Stimulated activated CD4-positive, alpha-beta T cell treated with anti-CD3 and anti-CD28 coated beads, Interleukin-1b, Interleukin-23, amount 100 ng/mL, for 48 hours (primary cell): ENCODE measurements around the gene DIP2A.

ENCODE experiments used
- DNase-seq: peaks from one replicate; pipeline ENCODE4 v3.0.0-alpha.2; 2020

Gene DIP2A, protein sequence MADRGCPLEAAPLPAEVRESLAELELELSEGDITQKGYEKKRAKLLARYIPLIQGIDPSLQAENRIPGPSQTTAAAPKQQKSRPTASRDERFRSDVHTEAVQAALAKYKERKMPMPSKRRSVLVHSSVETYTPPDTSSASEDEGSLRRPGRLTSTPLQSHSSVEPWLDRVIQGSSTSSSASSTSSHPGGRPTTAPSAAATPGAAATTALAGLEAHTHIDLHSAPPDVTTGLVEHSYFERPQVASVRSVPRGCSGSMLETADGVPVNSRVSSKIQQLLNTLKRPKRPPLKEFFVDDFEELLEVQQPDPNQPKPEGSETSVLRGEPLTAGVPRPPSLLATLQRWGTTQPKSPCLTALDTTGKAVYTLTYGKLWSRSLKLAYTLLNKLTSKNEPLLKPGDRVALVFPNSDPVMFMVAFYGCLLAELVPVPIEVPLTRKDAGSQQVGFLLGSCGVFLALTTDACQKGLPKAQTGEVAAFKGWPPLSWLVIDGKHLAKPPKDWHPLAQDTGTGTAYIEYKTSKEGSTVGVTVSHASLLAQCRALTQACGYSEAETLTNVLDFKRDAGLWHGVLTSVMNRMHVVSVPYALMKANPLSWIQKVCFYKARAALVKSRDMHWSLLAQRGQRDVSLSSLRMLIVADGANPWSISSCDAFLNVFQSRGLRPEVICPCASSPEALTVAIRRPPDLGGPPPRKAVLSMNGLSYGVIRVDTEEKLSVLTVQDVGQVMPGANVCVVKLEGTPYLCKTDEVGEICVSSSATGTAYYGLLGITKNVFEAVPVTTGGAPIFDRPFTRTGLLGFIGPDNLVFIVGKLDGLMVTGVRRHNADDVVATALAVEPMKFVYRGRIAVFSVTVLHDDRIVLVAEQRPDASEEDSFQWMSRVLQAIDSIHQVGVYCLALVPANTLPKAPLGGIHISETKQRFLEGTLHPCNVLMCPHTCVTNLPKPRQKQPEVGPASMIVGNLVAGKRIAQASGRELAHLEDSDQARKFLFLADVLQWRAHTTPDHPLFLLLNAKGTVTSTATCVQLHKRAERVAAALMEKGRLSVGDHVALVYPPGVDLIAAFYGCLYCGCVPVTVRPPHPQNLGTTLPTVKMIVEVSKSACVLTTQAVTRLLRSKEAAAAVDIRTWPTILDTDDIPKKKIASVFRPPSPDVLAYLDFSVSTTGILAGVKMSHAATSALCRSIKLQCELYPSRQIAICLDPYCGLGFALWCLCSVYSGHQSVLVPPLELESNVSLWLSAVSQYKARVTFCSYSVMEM (N-terminal part only)

GRCh38 chr21:46458315-46459023, at the start of gene DIP2A:
DIP2A (plus strand) TSS chr21:46458891; CDS start chr21:46459132, 241 bp downstream.
- peak; percentile 94 for DNase-seq

DNA sequence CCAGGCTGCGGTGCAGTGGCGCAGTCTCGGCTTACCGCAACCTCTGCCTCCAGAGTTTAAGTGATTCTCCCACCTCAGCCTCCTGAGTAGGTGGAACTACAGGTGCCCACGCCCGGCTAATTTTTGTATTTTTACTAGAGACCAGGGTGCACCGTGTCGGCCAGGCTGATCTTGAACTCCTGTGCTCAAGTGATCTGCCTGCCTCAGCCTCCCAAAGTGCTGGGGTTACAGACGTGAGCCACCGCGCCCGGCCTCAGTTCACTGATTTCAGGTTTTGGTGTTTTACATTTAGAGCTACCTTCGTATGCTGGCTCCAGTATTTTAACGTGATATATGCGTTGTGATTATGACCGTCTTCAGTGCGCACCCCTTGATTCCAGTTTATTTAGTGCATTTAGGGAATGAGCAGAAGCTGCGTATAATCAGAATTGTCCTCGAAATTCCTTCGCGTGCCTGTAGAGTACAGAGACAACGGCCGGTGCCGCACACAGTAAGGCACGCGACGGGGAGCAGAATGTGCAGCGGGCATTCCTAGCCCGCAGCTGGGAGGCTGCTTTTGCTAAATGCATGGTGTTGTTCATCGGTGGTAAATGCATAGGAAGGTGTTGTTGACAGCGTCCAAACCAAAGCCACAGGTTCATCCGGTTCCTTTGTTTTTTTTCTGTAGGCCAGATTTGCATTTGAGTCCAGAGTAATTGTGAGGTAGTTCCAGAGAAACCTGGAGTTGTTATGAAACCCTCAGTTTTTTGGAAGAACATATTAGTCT, 48.9 kb upstream of the DIP2A start:
- DNase-seq, result no peak

DNA sequence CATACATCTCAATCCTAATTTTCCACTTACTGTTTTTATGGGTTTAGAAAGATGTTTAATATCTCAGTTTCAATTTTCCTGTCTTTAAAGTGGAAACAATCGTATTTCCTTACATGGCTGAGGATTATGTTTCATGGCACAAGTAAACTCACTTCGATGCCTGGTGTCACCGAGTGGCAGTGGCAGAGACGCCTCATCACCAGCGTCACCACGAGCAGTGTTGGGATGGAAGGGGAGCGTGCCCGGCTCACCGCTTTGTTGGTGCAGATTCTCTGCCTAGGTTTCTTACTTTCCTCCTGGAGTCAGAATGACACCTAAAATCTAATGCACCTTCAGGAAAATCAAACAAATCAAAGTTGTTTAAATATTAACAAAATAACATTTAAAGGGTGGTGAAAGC, 48.2 kb upstream of the DIP2A start:
- DNase-seq, result no peak

GRCh38 chr21:46411236-46411635, 47.5 kb upstream of the DIP2A start:
- no peak for DNase-seq

GRCh38 chr21:46411691-46412090, 47.0 kb upstream of the DIP2A start:
- no peak for DNase-seq

DNA sequence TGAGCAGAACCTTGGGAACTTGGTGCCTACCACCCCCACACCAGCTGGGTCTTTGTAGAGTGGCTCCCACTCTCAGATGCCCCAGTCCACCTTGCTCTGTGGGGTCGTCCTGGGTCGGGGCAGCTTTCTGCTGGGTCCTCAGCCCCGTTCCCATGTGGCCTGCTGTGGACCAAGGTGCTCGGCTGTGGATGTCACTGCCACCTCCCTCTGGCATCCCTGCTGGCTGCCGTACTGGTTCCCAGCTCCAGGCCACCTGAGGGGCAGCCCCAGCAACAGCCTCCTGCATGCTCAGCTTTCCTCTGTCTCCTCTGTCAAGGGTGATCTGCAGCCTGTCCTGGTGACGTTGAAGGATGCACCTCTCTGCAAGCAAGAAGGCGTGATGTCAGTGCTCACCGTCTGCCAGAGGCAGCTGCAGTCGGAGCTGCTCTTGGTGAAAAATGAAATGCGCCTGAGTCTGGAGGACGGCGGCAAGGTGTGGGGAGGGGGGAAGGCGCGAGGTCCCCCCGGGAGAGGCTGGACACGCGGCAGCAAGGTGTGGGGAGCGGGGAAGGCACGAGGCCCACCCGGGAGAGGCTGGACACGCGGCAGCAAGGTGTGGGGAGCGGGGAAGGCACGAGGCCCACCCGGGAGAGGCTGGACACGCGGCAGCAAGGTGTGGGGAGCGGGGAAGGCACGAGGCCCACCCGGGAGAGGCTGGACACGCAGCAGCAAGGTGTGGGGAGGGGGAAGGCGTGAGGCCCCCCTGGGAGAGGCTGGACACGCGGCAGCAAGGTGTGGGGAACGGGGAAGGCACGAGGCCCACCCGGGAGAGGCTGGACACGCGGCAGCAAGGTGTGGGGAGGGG, 45.9 kb upstream of the DIP2A start:
- DNase-seq, result no peak

DNA sequence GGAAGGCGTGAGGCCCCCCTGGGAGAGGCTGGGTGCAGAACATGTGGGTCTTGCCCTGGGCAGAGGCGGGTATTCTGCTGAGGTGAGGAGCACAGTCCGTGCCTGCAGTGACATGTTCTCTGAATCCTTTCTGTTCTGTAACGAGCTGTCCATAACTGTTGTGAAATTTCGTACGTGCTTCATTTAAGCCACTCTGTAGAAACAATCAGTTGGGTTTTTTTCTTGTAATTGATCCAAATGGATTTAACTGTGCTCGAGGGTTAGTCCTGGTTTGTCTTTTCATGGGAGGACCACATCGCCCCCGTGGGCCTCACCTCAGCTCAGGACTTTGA, 45.4 kb upstream of the DIP2A start:
- DNase-seq, result no peak

DNA sequence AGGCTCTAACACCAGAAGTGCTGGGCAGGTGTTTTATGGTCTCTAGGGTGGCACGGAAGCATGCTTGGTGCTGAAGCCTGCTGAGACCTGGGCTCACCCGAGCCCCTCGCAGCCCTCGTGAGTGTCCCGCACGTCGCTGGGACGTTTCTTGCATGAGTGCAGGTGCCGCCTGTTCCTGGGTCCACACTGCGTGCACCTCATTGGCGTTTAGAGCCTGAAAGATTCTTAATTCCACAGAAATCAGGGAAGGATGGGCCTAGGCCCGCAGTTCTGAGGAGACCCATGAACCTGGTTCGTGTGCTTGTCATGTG, 43.8 kb upstream of the DIP2A start:
- no peak for DNase-seq

GRCh38 chr21:46416551-46416950, 42.1 kb upstream of the DIP2A start:
- DNase-seq, result no peak

GRCh38 chr21:46418265-46418946, 40.3 kb upstream of the DIP2A start:
- no peak for DNase-seq

DNA sequence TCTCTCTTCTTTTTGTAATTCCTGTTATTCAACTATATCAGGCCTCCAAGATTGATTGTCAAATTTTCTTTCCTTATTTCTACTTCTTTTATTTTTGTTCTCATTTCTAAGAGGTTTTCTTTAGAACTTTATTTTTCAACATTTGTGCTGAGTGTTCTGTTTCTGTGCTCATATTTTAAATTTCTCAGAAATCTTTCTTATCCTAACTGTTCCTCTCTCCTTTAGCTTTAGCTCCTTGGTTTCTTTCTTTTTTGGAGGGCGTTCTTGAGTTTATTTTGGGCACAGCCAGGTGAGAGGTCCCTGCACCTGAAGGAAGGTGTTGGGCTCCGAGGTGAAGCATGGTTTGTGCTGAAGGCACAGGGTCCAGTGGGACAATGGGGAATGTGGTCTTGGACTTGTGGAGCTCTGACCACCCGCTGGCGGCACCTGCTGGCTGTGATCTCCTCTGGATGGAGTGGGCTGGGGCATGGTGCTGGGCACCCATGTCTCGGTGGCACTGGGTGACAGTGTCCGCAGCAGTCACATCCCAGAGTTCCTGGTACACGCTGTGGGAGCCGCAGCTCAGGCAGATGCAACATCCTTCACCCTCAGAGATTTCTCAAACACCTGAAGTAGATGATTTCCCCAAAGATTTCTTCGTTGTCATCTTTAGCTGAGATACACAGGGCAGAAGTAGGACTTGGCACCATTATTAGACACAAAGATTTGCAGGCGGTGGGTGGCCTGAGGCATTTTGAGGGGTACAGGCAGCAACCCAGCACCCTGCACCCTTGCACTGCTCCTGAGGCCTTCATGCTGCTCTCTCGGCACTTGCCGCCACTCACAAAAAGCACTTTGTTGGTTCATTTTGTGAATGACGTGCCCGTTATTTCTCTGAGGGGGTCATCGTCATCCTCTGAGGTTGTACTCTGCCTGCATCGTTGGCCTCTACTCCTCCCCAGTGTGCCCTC, 38.2 kb upstream of the DIP2A start:
- no peak for DNase-seq

- DNase-seq, result no peak
Observed at GRCh38 chr21:46421191-46421750, 37.4 kb upstream of the DIP2A start.

DNA sequence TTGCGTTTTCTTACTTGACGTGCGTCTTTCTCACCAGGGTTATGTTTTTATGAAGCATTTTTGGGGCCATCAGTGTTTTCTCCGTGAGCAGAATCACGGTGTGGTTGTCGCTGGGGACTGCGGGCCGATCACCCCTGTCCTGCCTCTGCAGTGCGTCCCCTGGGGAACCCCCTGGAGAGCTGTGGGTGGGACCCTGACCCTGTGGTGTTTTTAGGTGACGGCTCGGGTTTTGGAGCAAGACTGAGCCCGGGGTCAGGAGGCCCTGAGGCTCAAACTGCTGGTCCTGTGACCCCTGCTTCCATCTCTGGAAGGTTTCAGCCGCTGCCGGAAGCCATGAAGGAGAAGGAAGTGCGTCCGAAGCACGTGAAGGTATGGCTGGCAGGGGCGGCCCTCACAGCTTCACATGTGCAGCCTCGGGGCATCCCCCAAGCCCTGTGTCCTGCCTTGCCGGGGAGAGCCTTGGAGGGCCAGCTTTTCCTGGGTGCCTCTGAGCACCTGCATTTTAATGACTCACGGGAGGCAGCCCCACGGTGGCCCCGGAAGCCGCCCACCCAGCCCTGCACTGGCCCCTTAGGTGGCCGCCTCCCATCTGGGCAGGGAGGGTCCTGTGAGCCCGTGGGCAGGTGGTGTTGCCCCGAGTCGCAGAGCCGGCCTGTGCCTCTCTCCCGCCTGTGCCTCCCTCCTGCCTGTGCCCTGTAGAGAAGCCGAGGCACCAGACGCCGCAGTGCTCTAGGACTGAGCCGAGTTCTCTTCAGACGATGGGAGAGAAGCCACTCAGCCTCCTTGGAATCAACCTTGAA, 36.7 kb upstream of the DIP2A start:
- no peak for DNase-seq

GRCh38 chr21:46422636-46423241, 36.0 kb upstream of the DIP2A start:
- no peak for DNase-seq

- DNase-seq, result no peak
Observed at GRCh38 chr21:46423546-46424038, 35.1 kb upstream of the DIP2A start.

DNA sequence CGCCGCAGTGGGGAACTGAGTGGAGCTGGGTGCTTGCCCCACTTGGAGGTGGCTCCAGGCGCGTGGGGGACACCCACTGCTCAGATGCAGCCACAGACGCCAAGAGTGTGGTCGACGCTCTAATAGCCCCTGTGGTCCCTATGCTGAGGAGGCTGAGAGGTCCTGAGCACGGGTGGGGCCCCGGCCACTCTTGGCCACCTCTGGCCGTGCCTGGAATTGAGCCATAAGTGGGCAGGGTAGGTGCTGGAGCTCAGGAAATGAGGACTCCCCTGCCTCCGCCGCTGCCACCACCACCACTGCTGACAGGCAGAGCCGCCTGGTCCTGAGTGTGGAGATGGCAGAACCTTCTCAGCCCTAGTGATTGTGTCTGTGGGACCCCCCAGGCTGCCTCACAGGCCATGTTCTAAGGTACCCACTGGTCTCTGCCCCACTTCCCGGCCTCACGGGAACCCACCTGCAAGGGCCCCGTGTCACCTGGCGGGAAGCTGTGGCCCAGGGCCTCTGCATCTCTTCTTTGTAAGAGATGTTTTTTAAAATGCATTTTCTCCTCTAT, 34.6 kb upstream of the DIP2A start:
- DNase-seq, result no peak

DNA sequence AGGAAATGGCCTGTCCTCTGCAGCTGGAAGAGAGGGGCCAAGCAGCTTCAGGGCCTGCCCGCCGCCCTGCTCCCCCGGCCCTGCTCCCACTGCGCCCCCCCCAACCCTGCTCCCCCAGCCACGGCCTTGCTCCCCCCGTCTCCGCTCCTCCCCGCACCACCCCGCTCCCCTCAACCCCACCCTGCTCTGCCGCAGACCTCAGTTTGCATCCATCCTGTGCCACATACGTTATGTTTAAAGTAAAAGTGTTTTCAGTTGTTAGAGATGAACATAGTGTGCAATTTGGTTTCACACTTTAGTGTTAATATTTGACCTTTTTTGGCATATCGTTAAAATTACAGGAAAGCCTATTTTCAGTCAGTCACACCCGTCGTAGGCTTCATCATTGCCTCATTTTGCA, 34.1 kb upstream of the DIP2A start:
- DNase-seq, result no peak
